Dendritic cell treated with granulocyte-macrophage colony-stimulating factor and Interleukin-4, amounts not matched to agents 40 ng/mL and 50 ng/mL, for 4 days (primary cell): ENCODE results near the gene DGCR2.
"Not testable (repeated sequence)": the region's sequence is repeated elsewhere in the genome, so short reads cannot be mapped to it uniquely, and the experiment has no call there.

Source experiments
- H3K27ac Mint-ChIP-seq: one replicate; pipeline ENCODE4 v1.8.0; 2022; ENCODE audit warnings: mild to moderate bottlenecking, mixed read lengths
- H3K27me3 Mint-ChIP-seq: one replicate; pipeline ENCODE4 v1.8.0; 2022; ENCODE audit warnings: mild to moderate bottlenecking, mixed read lengths
- H3K36me3 Mint-ChIP-seq: one replicate; pipeline ENCODE4 v1.8.0; 2022; ENCODE audit warnings: low read depth, mixed read lengths
- H3K4me1 Mint-ChIP-seq: one replicate; pipeline ENCODE4 v1.8.0; 2022; ENCODE audit warnings: low read depth, mixed read lengths
- H3K4me3 Mint-ChIP-seq: one replicate; pipeline ENCODE4 v1.8.0; 2022; ENCODE audit warnings: mild to moderate bottlenecking, moderate library complexity, mixed read lengths
- H3K9me3 Mint-ChIP-seq: one replicate; pipeline ENCODE4 v1.8.0; 2022; ENCODE audit warnings: mixed read lengths
- intact Hi-C: fragments of 100-400 bp; cut with micrococcal nuclease; formaldehyde crosslinking; loops from one replicate; pipeline ENCODE4 v1.15.0; 2022

DGCR2 gene

DNA sequence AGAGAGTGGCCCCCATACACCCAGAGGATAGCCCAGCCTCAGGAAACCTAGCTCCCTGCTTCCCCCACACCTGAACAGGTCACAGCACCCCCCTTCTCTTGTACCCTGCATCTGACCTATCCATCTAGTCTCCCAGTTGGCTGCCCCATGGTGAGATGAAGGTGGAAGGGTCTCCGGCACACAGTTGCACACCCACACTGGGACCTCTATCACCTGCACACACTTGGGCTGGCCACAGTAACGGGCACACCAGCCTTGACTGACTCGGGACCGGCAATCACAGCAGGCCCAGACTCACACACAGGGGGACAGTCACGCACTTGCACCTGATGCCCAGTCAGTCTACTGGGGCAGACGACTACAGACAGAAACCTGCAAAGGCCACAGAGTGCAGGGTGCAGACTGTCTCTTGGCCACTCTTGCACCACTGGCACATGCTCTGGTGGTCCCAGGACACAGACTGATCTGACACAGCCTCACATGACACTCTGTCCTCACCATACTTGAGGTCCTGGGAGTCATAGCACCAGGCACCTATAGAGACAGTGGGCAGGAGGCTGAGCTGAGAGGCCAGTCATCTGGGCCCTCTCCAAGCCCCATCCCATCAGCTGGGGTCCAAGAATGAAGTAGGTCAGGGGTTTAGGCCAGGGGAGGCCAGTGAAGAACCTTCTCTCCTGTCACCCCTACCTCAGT lies 88.0 kb downstream of the DGCR2 start:
- intact Hi-C loops, H3K27ac Mint-ChIP-seq, H3K9me3 Mint-ChIP-seq, H3K4me1 Mint-ChIP-seq, H3K4me3 Mint-ChIP-seq: not testable (repeated sequence)
- Mint-ChIP-seq H3K36me3 (peaks cover 28% of the 10 kb centered on the region), H3K27me3 (peaks cover 25% of the 10 kb centered on the region)

DNA sequence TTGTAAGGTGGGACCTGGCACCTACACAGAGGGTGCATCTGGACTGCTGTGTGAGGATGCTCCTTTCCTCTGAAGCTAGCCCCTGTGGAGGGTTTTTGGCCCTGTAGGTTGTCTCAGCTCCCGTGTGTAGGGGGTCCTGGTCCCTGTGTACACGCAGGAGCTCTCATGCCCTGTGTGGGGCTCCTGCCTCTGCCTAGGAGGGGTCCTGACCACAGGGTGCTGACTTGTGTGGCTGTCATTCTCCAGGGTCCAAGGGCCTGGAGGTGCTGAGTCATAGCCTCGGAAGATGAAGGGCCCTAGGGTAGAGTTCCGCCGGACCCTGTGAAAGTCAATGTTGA lies 88.7 kb downstream of the DGCR2 start:
- H3K4me3 Mint-ChIP-seq, H3K9me3 Mint-ChIP-seq, H3K27ac Mint-ChIP-seq, intact Hi-C loops, H3K4me1 Mint-ChIP-seq: not testable (repeated sequence)
- Mint-ChIP-seq H3K36me3 (peaks cover 22% of the 10 kb centered on the region), H3K27me3 (peaks cover 31% of the 10 kb centered on the region)

DNA sequence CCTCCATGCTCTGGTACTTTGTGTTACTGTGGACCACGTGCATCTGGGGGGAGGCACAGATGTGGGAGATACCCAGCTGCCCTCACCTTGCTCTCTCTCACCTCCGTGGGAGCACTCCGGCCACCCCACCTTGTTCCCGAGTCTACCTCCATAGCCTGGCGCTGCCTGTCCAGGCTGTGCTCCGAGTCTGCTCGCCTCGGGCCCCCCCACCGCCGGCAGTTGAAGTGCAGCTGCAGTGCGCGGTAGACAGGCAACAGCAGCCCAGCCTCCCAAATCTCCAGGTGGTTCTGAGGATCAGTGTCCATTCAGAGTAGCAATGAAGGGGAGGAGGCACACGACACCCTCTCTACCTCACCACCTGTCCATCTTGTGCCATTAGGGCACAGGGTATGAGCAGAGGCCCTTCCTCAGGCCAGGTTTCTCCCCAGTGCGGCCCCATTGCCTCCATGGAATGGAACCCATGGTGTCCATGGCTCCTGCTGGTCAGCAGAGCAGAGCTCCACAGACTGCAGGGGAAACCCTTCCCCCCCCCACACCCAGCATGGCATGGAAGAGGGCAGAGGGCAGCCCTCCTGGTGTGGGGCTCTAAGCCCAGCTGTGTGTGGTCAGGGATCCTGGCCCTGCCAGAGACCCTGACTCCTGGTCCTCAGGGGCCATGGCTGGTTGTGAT lies 89.2 kb downstream of the DGCR2 start:
- not testable (repeated sequence) for H3K9me3 Mint-ChIP-seq, H3K4me3 Mint-ChIP-seq
- peaks cover 36% of the 10 kb centered on the region for H3K27me3 Mint-ChIP-seq

DNA sequence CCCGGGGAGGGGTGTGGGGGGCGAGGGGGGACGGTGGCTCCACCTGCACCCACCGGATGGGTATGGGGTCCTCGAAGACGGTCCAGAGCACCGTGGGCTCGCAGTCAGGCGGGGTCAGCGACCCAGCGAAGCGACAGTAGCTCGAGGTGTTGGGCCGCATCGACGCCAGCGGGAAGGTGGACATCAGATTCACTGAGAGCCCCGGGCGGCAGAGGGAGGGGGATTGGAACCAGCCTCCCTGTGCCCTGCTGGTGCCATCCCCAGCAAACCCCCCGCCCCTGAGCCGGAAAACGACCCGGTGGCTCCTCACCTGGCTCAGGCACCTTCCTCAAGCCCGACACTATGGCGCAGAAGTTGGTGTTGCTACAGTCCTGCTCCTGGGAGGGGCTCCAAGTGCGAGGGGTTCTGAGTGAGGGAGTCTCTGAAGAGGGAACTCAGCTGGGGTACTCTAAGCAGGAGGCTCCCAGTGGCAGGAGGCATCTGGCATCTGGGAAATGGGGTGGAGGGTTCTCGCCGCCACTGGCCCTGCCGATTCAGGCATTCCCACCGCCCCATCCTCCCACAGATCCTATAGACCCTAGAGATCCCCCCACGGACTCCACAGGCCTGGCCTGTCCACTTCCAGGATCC lies 89.9 kb downstream of the DGCR2 start:
- H3K27ac Mint-ChIP-seq, H3K36me3 Mint-ChIP-seq, H3K4me3 Mint-ChIP-seq, intact Hi-C loops, H3K4me1 Mint-ChIP-seq, H3K9me3 Mint-ChIP-seq: not testable (repeated sequence)
- peaks cover 43% of the 10 kb centered on the region for H3K27me3 Mint-ChIP-seq

More for the DNA sequence above, 89.2 kb downstream of the DGCR2 start:
- H3K27ac Mint-ChIP-seq, intact Hi-C loops, H3K4me1 Mint-ChIP-seq: not testable (repeated sequence)
- H3K36me3 Mint-ChIP-seq = peaks cover 17% of the 10 kb centered on the region

DNA sequence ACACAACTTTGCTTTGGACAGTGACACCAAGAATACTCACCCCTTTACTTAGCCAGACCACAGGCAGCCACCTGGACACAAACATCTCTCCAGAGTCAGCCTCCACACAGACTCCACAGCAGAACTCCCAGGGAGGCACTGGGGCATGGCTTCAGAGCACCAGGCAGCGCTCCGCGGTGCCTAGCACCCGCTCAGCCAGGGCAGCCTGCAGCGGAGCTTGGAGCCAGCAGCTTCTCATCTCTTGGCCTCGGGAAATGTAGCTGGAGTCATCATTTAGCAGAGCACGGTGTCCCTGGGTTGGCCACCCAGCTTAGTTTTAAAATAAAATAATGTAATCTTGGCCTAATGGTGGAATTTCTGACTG lies 91.3 kb downstream of the DGCR2 start:
- intact Hi-C loops, H3K27ac Mint-ChIP-seq, H3K36me3 Mint-ChIP-seq, H3K4me3 Mint-ChIP-seq, H3K9me3 Mint-ChIP-seq, H3K4me1 Mint-ChIP-seq: not testable (repeated sequence)
- peaks cover 49% of the 10 kb centered on the region for H3K27me3 Mint-ChIP-seq

DNA sequence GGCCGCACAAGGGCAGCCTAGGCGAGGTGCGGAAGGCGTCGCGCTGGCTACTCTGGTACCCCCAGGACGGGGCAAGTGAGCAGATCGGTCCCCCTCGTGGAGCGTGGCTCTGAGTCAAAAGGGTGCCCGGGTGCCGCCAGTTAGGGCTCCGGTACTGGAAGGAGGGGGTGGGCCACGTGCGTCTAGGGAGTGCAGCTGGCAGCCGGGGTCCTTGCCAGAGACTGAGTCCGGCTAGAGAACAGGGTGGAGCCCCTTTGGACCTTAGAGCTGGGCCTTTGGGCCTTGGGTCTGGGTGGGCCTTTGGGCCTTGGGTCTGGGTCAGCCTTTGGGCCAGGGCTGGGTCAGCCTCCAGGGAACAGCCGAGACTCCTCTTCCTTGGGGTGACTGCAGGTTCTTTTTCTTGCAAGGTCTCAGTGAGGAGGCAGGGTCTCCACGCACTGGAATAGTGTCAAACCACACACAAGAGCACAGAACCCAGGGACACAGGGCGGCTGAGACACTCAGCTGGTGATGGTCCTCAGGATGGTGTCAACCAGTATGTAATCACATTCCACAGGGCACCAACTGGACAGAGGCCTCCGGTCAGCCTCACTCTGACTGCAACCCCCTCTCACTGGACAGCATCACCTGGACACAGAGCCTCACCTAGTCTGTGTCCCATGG lies 91.9 kb downstream of the DGCR2 start:
- H3K4me1 Mint-ChIP-seq, intact Hi-C loops, H3K4me3 Mint-ChIP-seq, H3K9me3 Mint-ChIP-seq, H3K27ac Mint-ChIP-seq, H3K36me3 Mint-ChIP-seq: not testable (repeated sequence)
- H3K27me3 Mint-ChIP-seq = peaks cover 49% of the 10 kb centered on the region

DNA sequence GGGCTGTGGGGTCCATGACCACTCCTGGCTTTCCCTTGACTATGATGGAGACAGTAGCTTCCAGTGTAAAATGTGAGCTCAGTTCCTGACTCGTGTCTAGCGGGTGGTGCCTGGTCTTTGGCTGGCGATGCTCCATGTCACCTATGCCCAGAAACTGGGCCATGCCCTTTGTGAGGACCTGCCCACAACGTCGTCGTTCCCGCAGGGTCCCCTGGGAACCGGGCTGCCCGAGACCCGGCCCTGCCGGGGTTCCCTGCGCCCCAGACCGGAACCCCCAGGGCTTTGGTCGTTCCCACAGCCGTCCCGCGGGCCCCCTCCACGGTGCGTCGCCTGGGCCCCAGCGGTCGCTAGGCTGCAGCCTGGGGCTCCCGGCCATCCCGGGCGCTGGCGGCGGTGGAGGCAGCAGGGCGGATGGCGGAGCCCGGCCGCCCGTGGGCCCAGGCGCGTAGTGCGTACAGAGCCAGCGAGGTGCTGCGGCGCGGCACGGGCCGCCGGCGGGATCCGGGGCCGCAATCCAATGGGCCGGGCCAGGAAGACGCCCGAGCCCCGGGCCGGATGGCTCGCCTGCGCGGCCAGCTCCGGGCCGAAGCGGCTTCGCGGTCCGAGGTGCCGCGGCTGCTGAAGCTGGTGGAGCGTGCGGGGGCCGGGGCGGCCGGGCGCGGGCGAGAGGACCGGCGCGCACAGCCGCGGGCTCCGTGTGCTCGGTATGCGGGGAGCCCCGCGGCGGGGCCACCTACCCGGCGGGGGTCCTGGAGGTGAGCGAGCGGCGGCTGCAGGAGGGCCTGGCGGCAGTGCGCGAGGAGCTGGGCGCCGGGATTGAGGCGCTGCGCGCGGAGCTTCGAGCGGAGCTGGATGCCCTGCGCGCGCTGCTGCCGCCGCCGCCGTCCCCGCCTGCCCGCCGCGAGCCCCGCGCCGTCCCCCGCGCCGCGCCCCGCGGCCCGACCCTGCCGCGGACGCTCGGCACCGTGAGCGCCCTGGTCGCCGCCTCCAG lies 92.8 kb downstream of the DGCR2 start:
- peaks cover 49% of the 10 kb centered on the region for H3K27me3 Mint-ChIP-seq
- H3K4me3 Mint-ChIP-seq, H3K9me3 Mint-ChIP-seq, intact Hi-C loops, H3K4me1 Mint-ChIP-seq, H3K27ac Mint-ChIP-seq, H3K36me3 Mint-ChIP-seq: not testable (repeated sequence)

DNA sequence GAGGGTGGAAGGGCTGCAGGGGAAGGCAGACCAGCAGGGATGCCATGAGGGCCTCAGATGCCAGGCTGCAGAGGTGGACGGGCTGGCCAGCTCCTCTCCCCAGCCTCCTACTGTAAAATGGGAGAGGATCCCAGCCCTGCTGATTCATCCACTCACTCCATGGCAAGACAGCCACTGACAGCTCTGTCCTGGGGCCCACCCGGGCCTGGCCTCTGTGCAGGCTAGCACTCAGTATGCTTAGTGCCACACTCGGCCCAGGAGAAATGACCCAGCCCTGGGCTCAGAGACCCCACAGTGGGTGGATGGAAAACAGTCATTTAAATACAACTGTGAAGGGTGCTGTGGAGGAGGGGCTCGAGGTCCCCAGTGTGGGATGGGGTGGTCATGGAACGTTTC lies 94.2 kb downstream of the DGCR2 start:
- H3K36me3 Mint-ChIP-seq, H3K4me3 Mint-ChIP-seq, H3K27ac Mint-ChIP-seq, intact Hi-C loops, H3K4me1 Mint-ChIP-seq, H3K9me3 Mint-ChIP-seq: not testable (repeated sequence)
- peaks cover 54% of the 10 kb centered on the region for H3K27me3 Mint-ChIP-seq

DNA sequence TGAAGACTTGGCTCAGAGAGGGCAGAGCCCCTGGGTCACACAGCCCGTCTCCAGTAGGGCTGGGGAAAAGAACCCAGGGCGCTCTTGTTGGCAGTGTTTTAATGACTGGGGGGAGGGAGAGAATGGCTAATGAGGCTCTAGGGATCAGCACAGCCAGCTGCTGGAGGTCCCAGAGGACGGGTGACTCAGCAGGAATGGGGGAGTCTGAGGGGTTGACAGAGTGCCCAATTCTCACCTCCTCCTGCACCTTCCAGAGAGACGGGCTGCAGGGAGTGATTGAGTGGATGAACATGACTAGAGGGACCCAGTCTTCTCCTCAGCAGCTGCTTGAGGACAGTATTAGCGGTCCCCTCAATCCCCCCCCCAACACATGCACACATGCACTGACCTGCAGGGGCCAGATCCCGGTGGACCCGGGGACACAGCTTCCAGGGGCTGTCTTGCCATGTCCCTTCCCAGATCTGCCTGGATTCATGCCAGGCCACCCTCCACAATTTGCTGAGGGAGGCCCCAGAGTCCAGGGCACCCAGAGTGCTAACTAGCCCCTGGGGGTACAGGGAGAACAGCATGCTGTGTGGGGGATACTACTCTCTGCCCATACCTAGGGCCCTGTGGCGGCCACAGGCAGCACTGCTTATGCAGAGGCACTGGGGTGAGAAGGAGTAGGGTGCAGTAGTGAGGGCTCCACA lies 94.7 kb downstream of the DGCR2 start:
- H3K27ac Mint-ChIP-seq, H3K36me3 Mint-ChIP-seq, H3K4me3 Mint-ChIP-seq, H3K9me3 Mint-ChIP-seq, H3K4me1 Mint-ChIP-seq, intact Hi-C loops: not testable (repeated sequence)
- H3K27me3 Mint-ChIP-seq = peaks cover 52% of the 10 kb centered on the region

DNA sequence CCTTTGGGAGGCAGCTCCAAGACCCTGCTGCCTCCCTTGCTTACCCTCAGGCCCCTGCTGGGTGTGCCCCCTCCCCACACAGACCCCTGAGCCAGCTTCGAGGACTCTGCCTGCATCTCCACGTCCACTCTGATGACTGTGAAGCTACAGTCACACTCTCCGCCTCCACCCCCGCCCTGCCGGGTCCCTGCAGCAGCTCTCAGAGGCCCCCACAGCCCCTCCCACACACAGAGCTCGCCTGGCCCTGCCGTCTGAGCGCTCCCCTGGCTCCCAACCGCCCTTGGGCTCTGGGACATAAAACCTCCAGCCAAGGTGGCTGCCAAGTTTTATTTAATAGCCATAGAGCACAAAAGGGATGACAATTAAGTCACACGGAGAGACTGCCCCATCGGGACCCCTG lies 96.1 kb downstream of the DGCR2 start:
- H3K36me3 Mint-ChIP-seq, H3K9me3 Mint-ChIP-seq, H3K4me1 Mint-ChIP-seq, H3K4me3 Mint-ChIP-seq, H3K27ac Mint-ChIP-seq, intact Hi-C loops: not testable (repeated sequence)
- peaks cover 47% of the 10 kb centered on the region for H3K27me3 Mint-ChIP-seq

DNA sequence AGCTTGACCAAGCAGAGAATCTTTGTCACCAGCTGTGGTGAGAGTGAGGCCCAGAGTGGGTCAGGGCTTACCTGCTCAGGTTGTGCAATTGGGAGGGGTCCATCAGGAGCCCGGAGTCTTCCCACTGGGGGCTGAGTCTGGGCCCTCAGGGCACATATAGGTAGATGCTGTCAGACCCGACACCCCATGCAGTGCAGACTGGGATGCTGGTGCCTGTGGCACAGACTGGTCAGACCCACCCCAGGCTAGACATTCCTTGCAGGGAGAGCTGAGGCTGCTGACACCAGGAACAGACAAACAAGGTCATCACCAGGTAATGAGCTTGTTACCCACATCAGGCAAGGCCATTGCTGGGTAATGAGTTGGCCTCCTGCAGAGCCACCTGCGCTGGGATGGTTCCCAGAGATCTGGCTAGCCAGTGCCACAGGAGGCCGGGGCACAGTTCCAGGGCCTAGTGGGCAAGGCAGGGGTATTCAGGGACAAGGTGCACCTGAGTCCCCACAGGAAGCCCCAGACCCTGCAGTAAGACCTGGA lies 97.2 kb downstream of the DGCR2 start:
- intact Hi-C loops, H3K4me1 Mint-ChIP-seq, H3K27ac Mint-ChIP-seq, H3K9me3 Mint-ChIP-seq, H3K4me3 Mint-ChIP-seq, H3K36me3 Mint-ChIP-seq: not testable (repeated sequence)
- peaks cover 39% of the 10 kb centered on the region for H3K27me3 Mint-ChIP-seq

DNA sequence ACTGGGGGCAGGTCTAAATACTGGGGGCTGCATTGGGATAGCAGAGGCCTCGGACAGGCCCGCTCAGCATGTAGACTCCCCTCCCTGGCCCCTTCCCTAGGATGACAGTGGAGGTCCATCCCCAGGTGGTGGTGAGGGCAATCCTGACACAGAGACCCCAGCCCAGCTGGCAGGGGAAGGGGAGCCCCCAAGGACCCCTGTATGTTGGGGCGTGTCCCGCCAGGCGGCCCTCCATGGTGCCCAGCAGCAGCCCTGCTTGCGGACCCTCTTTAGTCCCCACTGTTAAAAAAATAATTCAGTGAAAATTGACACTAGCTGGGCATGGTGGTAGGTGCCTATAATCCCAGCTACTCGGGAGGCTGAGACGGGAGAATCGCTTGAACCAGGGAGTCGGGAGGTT lies 98.3 kb downstream of the DGCR2 start:
- H3K27ac Mint-ChIP-seq, H3K4me1 Mint-ChIP-seq, H3K9me3 Mint-ChIP-seq, H3K36me3 Mint-ChIP-seq, H3K4me3 Mint-ChIP-seq, intact Hi-C loops: not testable (repeated sequence)
- peaks cover 41% of the 10 kb centered on the region for H3K27me3 Mint-ChIP-seq

DNA sequence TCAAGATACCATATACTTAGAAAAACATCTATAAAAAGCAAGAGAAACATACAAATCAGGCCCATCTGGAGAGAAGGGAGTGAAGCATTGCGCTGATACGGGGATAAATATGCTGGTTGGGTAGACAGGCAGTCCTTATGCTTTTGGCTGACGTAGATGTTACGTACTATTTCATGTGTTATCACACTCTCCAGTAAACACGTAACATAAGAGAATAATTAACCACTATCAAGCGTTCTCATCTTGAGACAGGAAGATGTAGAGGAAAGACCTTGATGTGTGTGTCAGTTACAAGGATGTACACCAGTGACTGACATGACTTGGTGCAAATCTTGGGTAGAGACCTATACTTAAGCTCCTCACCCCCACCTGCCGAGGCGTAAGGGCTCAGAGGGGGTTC lies 99.5 kb downstream of the DGCR2 start:
- Mint-ChIP-seq H3K4me3 (no peak overlapping the region), H3K4me1 (no peaks in the 10 kb centered on the region), H3K27me3 (peaks cover 30% of the 10 kb centered on the region), H3K36me3 (no peaks in the 10 kb centered on the region), H3K9me3 (no peaks in the 10 kb centered on the region), H3K27ac (no peak overlapping the region)
- intact Hi-C loops = no loop called here
